ENCODE data around the gene ALK.

Gene ALK

GRCh38 chr2:29485631-29486030 is 435.8 kb downstream of the ALK start:
- no peak for DNase-seq (ENCODE audit: low read depth)

GRCh38 chr2:29485117-29485516 is 436.3 kb downstream of the ALK start:
- no peak for DNase-seq (ENCODE audit: low read depth)

GRCh38 chr2:29482867-29483266 is 438.5 kb downstream of the ALK start:
- DNase-seq (ENCODE audit: low read depth), result no peak

GRCh38 chr2:29482348-29482747 is 439.0 kb downstream of the ALK start:
- no peak for DNase-seq (ENCODE audit: low read depth)

- no peak for DNase-seq (ENCODE audit: low read depth)
Measured at GRCh38 chr2:29481313-29481712, 440.1 kb downstream of the ALK start.

GRCh38 chr2:29480426-29480825 is 441.0 kb downstream of the ALK start:
- DNase-seq (ENCODE audit: low read depth), result no peak

GRCh38 chr2:29479401-29479800 is 442.0 kb downstream of the ALK start:
- no peak for DNase-seq (ENCODE audit: low read depth)

GRCh38 chr2:29478641-29479040 is 442.7 kb downstream of the ALK start:
- no peak for DNase-seq (ENCODE audit: low read depth)

GRCh38 chr2:29477186-29477585 is 444.2 kb downstream of the ALK start:
- DNase-seq (ENCODE audit: low read depth), result no peak

- DNase-seq (ENCODE audit: low read depth), result no peak
Measured at GRCh38 chr2:29475499-29475898, 445.9 kb downstream of the ALK start.

- no peak for DNase-seq (ENCODE audit: low read depth)
Measured at GRCh38 chr2:29469961-29470360, 451.4 kb downstream of the ALK start.

GRCh38 chr2:29469516-29469915 is 451.9 kb downstream of the ALK start:
- no peak for DNase-seq (ENCODE audit: low read depth)

GRCh38 chr2:29463181-29463900 is 458.0 kb downstream of the ALK start:
- peak; percentile 41 for DNase-seq (ENCODE audit: low read depth)

GRCh38 chr2:29462293-29462692 is 459.1 kb downstream of the ALK start:
- peak; percentile 25 for DNase-seq (ENCODE audit: low read depth)

GRCh38 chr2:29460190-29460589 is 461.2 kb downstream of the ALK start:
- no peak for DNase-seq (ENCODE audit: low read depth)

- DNase-seq (ENCODE audit: low read depth), result peak; percentile 47
Measured at GRCh38 chr2:29459445-29460179, 461.8 kb downstream of the ALK start.

- DNase-seq (ENCODE audit: low read depth), result no peak
Measured at GRCh38 chr2:29456429-29456828, 465.0 kb downstream of the ALK start.

GRCh38 chr2:29455200-29455860 is 466.1 kb downstream of the ALK start:
- no peak for DNase-seq (ENCODE audit: low read depth)

- DNase-seq (ENCODE audit: low read depth), result no peak
Measured at GRCh38 chr2:29452036-29452435, 469.4 kb downstream of the ALK start.

GRCh38 chr2:29450596-29451222 is 470.7 kb downstream of the ALK start:
- no peak for DNase-seq (ENCODE audit: low read depth)

GRCh38 chr2:29449499-29449898 is 471.9 kb downstream of the ALK start:
- no peak for DNase-seq (ENCODE audit: low read depth)

- no peak for DNase-seq (ENCODE audit: low read depth)
Measured at GRCh38 chr2:29448096-29448688, 473.2 kb downstream of the ALK start.

Data from GM04504 (cell line).